Mononuclear cell (primary cell): ENCODE results near the gene HOXC11. TPM values are rescaled to one million over a fixed set of nuclear protein-coding genes. Genes with fewer than 3 reads are reported as not detected.

Experiments
- H3K27me3 ChIP-seq: 2 replicates; pipeline ENCODE4 v1.6.0; 2011; ENCODE audit warnings: low read length, control low read depth; ENCODE audit not compliant: insufficient read depth
- H3K4me1 ChIP-seq: 2 replicates; pipeline ENCODE4 v1.5.1; 2011; ENCODE audit warnings: mild to moderate bottlenecking, low read length, control low read depth; ENCODE audit not compliant: insufficient read depth
- H3K4me3 ChIP-seq: 2 replicates; pipeline ENCODE4 v1.5.1; 2011; ENCODE audit warnings: mild to moderate bottlenecking, low read length, moderate library complexity
- H3K9me3 ChIP-seq: 2 replicates; pipeline ENCODE4 v1.5.1; 2011; ENCODE audit warnings: low read depth, mild to moderate bottlenecking, control low read depth, low read length
- total RNA-seq: library from RNA; depleted of rRNA; stranded (reverse); fragments of >200 nt; gene quantifications from one replicate; pipeline ENCODE4 v1.2.3, GENCODE V29; 2012

HOXC11 gene
- total RNA-seq, 1 donor, result not detected

DNA sequence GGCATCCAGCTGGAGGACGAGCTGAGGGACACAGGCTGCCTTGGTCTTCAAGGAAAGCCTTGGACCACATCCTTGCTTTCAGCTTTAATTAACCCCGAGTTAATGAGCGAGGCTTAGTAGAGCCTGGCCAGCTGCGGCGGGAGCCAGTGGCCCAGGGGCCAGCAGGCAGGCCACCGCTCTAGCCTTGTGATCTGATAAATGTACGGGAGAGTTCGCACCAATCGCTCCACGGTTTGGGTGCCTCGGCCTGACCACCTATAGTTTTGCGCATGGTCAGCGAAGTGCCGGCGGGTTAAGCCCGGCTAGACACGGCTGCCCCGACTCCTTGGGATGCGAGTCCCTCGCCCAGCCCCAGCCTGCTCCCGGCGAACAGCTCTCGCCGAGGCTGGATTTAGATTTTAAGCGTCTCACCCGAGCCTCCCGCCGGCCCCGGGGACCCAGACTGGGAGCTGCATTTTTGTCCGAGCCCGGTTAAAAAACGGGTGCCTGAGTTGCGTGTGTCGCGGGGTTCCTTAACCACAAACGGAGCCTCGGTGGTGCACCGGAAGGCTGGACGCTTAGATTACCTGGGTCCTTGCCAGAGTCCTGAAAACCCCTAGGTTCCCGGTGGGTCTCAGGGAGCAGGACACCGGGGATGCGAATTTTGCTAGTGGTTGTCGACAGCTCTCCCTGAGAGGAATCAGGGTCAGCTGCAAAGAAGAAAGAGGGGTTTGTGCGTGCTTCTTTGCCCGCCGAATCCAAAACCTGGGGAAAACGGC is 21.2 kb upstream of the HOXC11 start:
- Histone ChIP-seq H3K9me3 (no peaks in the 10 kb centered on the region), H3K27me3 (peaks cover 98% of the 10 kb centered on the region), H3K4me3 (no peak overlapping the region)

GRCh38 chr12:53952335-53952694 is 20.6 kb upstream of the HOXC11 start:
- Histone ChIP-seq H3K4me3 (no peak overlapping the region), H3K27me3 (peaks cover 98% of the 10 kb centered on the region), H3K4me1 (peaks cover 3% of the 10 kb centered on the region), H3K9me3 (no peaks in the 10 kb centered on the region)

More for the DNA sequence above, 21.2 kb upstream of the HOXC11 start:
- peaks cover 3% of the 10 kb centered on the region for H3K4me1 ChIP-seq

GRCh38 chr12:53952871-53953734 is 19.8 kb upstream of the HOXC11 start:
- no peak overlapping the region for H3K4me3 ChIP-seq
- H3K4me1 ChIP-seq, result peaks cover 3% of the 10 kb centered on the region
- peaks cover 98% of the 10 kb centered on the region for H3K27me3 ChIP-seq
- H3K9me3 ChIP-seq, result no peaks in the 10 kb centered on the region

DNA sequence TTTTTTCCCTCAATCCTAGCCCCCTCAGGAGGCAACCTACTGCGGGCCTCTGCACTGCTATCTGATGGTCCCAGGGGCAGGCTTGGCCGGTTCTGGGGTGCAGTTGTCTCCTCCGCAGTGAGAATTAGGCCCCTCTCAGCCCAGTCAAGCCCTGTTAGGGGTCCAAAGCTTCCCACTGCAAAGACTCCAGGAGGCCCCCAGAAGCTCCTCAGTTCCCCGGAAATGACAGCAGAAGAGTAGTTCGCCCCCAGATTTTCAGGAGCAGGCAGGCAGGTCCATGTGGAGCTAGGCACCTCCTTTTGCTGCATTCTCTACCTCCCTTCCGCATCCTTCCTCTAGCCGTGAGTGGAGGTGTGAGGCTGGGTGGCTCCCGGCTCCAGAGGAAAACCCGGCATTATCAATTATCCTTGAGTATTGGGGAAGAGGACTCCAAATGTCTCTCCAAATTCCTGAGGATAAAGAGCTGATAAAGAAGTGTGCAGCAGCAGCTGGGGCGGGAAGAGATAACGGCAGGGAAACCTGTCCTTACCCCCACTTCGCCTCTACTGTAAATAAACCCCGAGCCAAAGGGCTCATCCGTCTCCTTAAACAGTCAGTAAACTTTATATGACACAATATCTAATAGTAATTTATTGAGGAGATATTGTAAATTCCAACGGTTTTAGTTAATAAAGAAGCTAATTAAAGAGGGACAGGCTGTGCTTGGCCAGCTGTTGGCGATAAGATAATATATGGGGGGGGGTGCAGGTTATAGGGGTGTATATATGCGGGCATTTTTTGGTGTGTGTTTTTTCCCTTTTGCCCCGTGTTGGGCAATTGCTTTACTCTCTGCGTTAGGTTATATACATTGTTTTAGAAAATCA is 18.9 kb upstream of the HOXC11 start:
- Histone ChIP-seq H3K9me3 (no peaks in the 10 kb centered on the region), H3K4me1 (peaks cover 3% of the 10 kb centered on the region), H3K27me3 (peaks cover 98% of the 10 kb centered on the region), H3K4me3 (no peak overlapping the region)

DNA sequence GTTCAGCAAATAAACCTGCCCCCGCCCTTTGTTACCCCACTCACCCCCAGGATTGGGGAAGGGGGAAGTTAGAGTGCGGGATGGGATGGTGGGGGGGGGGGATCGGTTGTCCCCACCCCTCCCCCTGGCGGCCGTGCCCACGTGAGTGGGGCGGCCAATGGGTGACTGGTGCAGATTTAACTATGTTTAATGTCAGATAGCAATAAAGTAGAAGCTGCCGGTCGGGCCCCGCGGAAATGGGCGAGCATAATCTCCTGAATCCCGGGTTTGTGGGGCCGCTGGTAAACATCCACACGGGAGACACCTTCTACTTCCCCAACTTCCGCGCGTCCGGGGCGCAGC is 18.3 kb upstream of the HOXC11 start, which contains the start of gene HOXC12:
Gene HOXC12, plus strand, starts transcription at position 210 of the 342 bp plus-strand sequence. Its CDS starts 27 bp downstream, at position 237.
- H3K9me3 ChIP-seq, result no peaks in the 10 kb centered on the region
- peaks cover 98% of the 10 kb centered on the region for H3K27me3 ChIP-seq
- H3K4me3 ChIP-seq, result no peak within 1 kb of the TSS
- peaks cover 3% of the 10 kb centered on the region for H3K4me1 ChIP-seq

GRCh38 chr12:53955036-53955775 is 17.7 kb upstream of the HOXC11 start:
- Histone ChIP-seq H3K27me3 (peaks cover 98% of the 10 kb centered on the region), H3K4me3 (no peak overlapping the region), H3K4me1 (peaks cover 3% of the 10 kb centered on the region), H3K9me3 (no peaks in the 10 kb centered on the region)

- Histone ChIP-seq H3K27me3 (peaks cover 98% of the 10 kb centered on the region), H3K4me1 (peaks cover 3% of the 10 kb centered on the region), H3K4me3 (no peak overlapping the region), H3K9me3 (no peaks in the 10 kb centered on the region)
Observed at GRCh38 chr12:53955776-53956250, 17.1 kb upstream of the HOXC11 start.

DNA sequence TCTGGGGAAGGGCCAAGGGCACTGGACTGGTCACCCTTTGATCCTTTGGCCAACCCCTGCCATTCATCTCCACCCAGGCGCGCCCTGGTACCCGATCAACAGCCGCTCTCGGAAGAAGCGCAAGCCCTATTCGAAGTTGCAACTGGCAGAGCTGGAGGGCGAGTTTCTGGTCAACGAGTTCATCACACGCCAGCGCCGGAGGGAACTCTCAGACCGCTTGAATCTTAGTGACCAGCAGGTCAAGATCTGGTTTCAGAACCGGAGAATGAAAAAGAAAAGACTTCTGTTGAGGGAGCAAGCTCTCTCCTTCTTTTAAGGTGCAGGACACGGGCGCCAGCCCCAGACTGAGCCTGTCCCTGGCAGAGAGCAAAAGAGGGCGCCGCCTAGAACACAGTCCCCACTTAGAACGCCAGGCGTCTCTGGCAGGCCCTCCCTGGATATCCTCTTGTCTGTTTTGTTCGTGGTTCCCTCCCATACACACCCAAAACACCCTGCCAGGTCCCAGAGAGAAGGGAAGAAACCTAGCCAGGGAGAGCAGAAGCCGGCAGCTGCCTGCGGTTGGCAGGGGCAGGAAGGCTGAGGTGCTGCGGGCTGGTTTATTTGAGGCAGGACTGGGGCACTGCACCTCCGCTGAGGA is 16.6 kb upstream of the HOXC11 start:
- H3K27me3 ChIP-seq, result peaks cover 98% of the 10 kb centered on the region
- H3K4me1 ChIP-seq, result peaks cover 3% of the 10 kb centered on the region
- no peak overlapping the region for H3K4me3 ChIP-seq
- H3K9me3 ChIP-seq, result no peaks in the 10 kb centered on the region

- Histone ChIP-seq H3K27me3 (peaks cover 98% of the 10 kb centered on the region), H3K4me1 (peaks cover 3% of the 10 kb centered on the region), H3K9me3 (no peaks in the 10 kb centered on the region), H3K4me3 (no peak overlapping the region)
Observed at GRCh38 chr12:53956914-53957536, 15.9 kb upstream of the HOXC11 start.

DNA sequence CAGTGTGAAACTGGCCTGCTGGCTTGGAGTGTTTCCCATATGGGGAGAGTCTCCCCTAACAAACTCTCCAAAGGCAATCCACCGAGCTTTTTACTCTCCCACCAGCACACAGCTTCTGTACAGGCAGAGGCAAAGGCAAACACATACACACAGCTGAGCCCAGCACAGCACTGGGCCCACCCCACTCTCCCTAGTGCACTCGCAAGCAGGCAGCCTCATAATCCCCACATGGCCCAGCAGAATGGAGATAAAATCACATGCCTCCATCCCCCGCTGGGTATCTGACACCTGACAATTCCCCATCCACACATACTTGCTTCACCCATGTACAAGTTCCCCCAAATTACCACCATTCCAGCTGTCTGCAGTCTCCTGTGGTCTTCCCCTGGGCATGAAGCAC is 14.8 kb upstream of the HOXC11 start:
- Histone ChIP-seq H3K4me3 (no peak overlapping the region), H3K27me3 (peaks cover 98% of the 10 kb centered on the region), H3K4me1 (peaks cover 3% of the 10 kb centered on the region), H3K9me3 (no peaks in the 10 kb centered on the region)

DNA sequence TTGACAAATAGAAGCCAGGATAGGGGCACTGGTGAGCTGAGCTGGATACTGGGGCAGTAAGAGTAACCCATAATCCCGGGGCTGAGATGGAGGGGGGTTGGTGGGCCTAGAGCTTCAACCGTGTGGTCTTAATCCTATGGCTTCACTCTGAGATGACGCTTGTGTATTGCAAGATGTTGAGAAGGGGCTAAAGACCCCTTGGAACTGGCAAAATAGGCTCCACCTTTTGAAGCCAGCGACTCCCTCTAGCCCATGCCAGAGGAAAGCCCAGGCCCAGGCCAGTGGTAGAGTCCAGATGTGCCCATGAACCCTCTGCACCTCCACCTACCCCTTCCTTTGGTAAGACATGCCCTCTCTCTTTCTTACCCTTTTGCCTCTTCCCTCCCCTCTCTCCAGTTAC is 13.6 kb upstream of the HOXC11 start:
- Histone ChIP-seq H3K4me3 (no peak overlapping the region), H3K27me3 (peaks cover 98% of the 10 kb centered on the region), H3K4me1 (peaks cover 7% of the 10 kb centered on the region), H3K9me3 (no peaks in the 10 kb centered on the region)

DNA sequence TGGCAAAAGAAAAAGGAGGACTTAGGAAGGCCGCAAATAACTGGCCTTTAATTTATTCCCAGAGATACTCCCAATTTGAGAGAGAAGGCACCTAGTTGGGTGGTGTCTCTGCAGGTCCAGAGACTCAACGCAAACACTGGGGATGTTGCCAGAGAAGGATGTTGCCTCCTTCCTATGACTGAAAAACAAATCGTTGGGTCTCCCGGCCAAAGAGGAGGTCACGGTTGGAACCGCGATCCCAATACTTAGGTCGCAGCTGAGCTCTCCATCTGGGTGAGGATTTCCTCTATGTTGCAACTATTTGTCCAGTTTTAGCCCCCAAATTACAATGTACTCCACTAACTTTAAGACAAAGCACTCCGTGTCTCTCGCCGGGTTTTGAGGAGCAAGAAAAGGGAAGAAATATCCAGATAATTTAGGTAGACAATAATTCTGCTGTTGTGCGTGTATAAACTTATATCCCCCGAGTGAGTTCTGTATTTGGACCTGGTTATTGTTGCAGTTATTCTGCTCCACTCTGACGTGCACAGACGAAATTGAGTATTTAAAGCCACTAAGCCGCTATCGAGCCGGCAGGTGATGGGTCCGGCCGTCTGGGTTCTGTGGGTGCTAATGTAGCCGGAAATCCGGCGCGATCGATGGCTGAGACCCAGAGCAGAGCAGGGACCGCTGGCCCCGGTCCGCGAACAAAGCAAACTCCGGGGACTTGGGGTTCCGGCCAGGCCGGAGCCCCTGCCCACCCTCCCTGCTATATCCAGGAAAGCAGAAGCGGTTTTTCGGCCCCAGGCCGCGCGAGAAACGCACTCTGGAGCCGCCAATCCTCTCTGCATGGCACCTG is 12.5 kb upstream of the HOXC11 start:
- Histone ChIP-seq H3K4me3 (no peak overlapping the region), H3K27me3 (peaks cover 100% of the 10 kb centered on the region), H3K4me1 (peaks cover 11% of the 10 kb centered on the region), H3K9me3 (no peaks in the 10 kb centered on the region)
